MV-4-11 (cell line): ENCODE results near the gene VSIG10.
A peak's percentile ranks its signal among the peaks of the same experiment; 100 is the strongest.
"Not testable (repeated sequence)": the region's sequence is repeated elsewhere in the genome, so short reads cannot be mapped to it uniquely, and the experiment has no call there.

Experiments used
- DNase-seq: peaks from one replicate; lab custom pipeline; 2025; lab: John Stamatoyannopoulos, UW

The VSIG10 gene

GRCh38 chr12:118103601-118104382 is at the start of gene VSIG10:
Gene VSIG10, minus strand, starts transcription at chr12:118104011. Its CDS starts 340 bp downstream, at chr12:118103671.
- DNase-seq, result peak; percentile 26

- no peak for DNase-seq
Measured at GRCh38 chr12:118151755-118152154, 47.9 kb upstream of the VSIG10 start.

- no peak for DNase-seq
Measured at GRCh38 chr12:118150625-118151024, 46.8 kb upstream of the VSIG10 start.

GRCh38 chr12:118148287-118148686 is 44.5 kb upstream of the VSIG10 start:
- DNase-seq, result no peak

- DNase-seq, result no peak
Measured at GRCh38 chr12:118145798-118146156, 42.0 kb upstream of the VSIG10 start.

GRCh38 chr12:118145113-118145797 is 41.4 kb upstream of the VSIG10 start:
- peak; percentile 50 for DNase-seq

GRCh38 chr12:118144499-118144898 is 40.7 kb upstream of the VSIG10 start:
- no peak for DNase-seq

GRCh38 chr12:118140825-118141224 is 37.0 kb upstream of the VSIG10 start:
- DNase-seq, result no peak

GRCh38 chr12:118137148-118137678 is 33.4 kb upstream of the VSIG10 start:
- no peak for DNase-seq

GRCh38 chr12:118136559-118137003 is 32.8 kb upstream of the VSIG10 start:
- peak; percentile 21 for DNase-seq

GRCh38 chr12:118135788-118136558 is 32.2 kb upstream of the VSIG10 start, which contains the start of gene PEBP1:
Gene PEBP1, plus strand, starts transcription at chr12:118136124. Its CDS starts 86 bp downstream, at chr12:118136210.
- peak; percentile 87 for DNase-seq

- DNase-seq, result not testable (repeated sequence)
Measured at GRCh38 chr12:118129436-118129835, 25.6 kb upstream of the VSIG10 start.

GRCh38 chr12:118127867-118128266 is 24.1 kb upstream of the VSIG10 start:
- DNase-seq, result no peak

GRCh38 chr12:118126119-118126757 is 22.4 kb upstream of the VSIG10 start:
- no peak for DNase-seq

GRCh38 chr12:118125743-118126118 is 21.9 kb upstream of the VSIG10 start:
- no peak for DNase-seq

- DNase-seq, result no peak
Measured at GRCh38 chr12:118124333-118124874, 20.6 kb upstream of the VSIG10 start.

- no peak for DNase-seq
Measured at GRCh38 chr12:118122264-118122663, 18.5 kb upstream of the VSIG10 start.

- DNase-seq, result peak; percentile 59
Measured at GRCh38 chr12:118120579-118121363, 17.0 kb upstream of the VSIG10 start.

- no peak for DNase-seq
Measured at GRCh38 chr12:118119449-118119879, 15.7 kb upstream of the VSIG10 start.

GRCh38 chr12:118109088-118109487 is 5.3 kb upstream of the VSIG10 start:
- no peak for DNase-seq

GRCh38 chr12:118107694-118108093 is 3.9 kb upstream of the VSIG10 start:
- DNase-seq, result no peak
